Lower lobe of right lung (tissue), 2 donors: Measurements from ENCODE around the gene OTP. TPM values are rescaled to one million over a fixed set of nuclear protein-coding genes. Genes with fewer than 3 reads are reported as not detected.

Experiments
- ATAC-seq, 2 donors: fragments of 200-7000 bp; cut with Tn5 transposase; one replicate each; pipeline ENCODE4 v1.9.1; 2020 to 2022; ENCODE audit warnings: mild to moderate bottlenecking in 2 of 2, moderate library complexity in 2 of 2
- DNase-seq: peaks from one replicate; pipeline ENCODE4 v3.0.0-alpha.2; 2020
- H3K27ac ChIP-seq: fragments of 200-600 bp; one replicate; pipeline ENCODE4 v1.8.0; 2022
- H3K27me3 ChIP-seq: fragments of 200-600 bp; one replicate; pipeline ENCODE4 v1.8.0; 2022; ENCODE audit warnings: low read depth
- H3K36me3 ChIP-seq: fragments of 200-600 bp; one replicate; pipeline ENCODE4 v1.8.0; 2022; ENCODE audit warnings: mild to moderate bottlenecking
- H3K4me1 ChIP-seq: fragments of 200-600 bp; one replicate; pipeline ENCODE4 v1.8.0; 2022
- H3K4me3 ChIP-seq: fragments of 200-600 bp; one replicate; pipeline ENCODE4 v1.8.0; 2022; ENCODE audit warnings: mild to moderate bottlenecking
- H3K9me3 ChIP-seq: fragments of 200-600 bp; one replicate; pipeline ENCODE4 v1.8.0; 2022
- intact Hi-C: fragments of 100-400 bp; cut with DNase I; formaldehyde crosslinking; loops from one replicate; pipeline ENCODE4 v1.11.0; 2022
- long read RNA-seq: library from polyadenylated mRNA; unstranded; transcript quantifications from one replicate; pipeline ENCODE4 v2.0.0, GENCODE V29; 2021
- total RNA-seq: library from RNA; stranded (reverse); fragmentation: NEBNext Ultra II Directional; extraction: Animal tissue kit (Norgen Biotek cat#: 25700); gene quantifications from one replicate; pipeline ENCODE4 v1.2.1, GENCODE V29; 2021
- TF ChIP-seq, protein P1 (sequence below): fragments of 200-600 bp; IDR thresholded peaks from one replicate; pipeline ENCODE4 v1.8.0; 2022; ENCODE audit warnings: antibody characterized with exemption, mild to moderate bottlenecking
- donor health status: DM: no; HTN: yes; CAD: no; lungs with severe emphysema.

OTP gene
- not detected for total RNA-seq
- long read RNA-seq: 0 reads

- DNase-seq (no peak), ATAC-seq (no peak)
- H3K4me1 ChIP-seq: peaks cover 15% of the 10 kb centered on the region
- TF ChIP-seq, protein P1, sequence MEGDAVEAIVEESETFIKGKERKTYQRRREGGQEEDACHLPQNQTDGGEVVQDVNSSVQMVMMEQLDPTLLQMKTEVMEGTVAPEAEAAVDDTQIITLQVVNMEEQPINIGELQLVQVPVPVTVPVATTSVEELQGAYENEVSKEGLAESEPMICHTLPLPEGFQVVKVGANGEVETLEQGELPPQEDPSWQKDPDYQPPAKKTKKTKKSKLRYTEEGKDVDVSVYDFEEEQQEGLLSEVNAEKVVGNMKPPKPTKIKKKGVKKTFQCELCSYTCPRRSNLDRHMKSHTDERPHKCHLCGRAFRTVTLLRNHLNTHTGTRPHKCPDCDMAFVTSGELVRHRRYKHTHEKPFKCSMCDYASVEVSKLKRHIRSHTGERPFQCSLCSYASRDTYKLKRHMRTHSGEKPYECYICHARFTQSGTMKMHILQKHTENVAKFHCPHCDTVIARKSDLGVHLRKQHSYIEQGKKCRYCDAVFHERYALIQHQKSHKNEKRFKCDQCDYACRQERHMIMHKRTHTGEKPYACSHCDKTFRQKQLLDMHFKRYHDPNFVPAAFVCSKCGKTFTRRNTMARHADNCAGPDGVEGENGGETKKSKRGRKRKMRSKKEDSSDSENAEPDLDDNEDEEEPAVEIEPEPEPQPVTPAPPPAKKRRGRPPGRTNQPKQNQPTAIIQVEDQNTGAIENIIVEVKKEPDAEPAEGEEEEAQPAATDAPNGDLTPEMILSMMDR: no peak
- H3K27me3 ChIP-seq: peaks cover 100% of the 10 kb centered on the region
- no peak within 1 kb of the TSS for H3K27ac ChIP-seq
- intact Hi-C loops: no loop called here
- H3K36me3 ChIP-seq: no peaks in the 10 kb centered on the region
- H3K4me3 ChIP-seq: no peak within 1 kb of the TSS
- no peaks in the 10 kb centered on the region for H3K9me3 ChIP-seq
Observed at GRCh38 chr5:77637998-77638762, at the start of gene OTP. Gene OTP (minus strand): TSS chr5:77638713. CDS start chr5:77638549, 164 bp downstream.

DNA sequence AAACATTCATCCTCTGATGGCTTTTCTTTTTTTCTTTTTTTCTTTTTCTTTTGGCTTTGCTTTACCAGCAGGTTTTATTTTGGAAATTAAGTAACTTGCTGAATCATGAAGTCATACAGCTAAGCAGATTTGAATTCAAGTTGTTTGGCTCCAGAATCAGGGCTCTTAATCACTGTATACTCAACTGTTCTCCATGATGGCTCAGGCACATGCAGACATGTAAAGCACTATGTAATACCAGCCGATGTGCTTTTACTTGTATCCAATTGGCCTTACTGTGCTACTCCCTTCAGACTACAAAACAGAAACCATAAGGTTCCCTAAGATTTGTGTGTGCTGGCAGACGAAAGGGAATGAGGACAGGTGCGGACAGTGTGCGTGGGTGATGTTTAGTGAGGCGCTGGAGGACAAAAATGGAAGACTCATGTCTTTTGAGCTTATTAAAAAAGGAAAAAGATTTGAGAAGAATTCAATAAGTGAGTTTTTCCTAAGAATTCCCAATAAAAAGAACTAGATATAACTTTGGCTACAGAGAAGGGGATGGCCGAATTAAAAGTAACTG lies 44.7 kb upstream of the OTP start:
- Histone ChIP-seq H3K27me3 (no peaks in the 10 kb centered on the region), H3K36me3 (no peaks in the 10 kb centered on the region), H3K27ac (no peak overlapping the region), H3K9me3 (no peaks in the 10 kb centered on the region), H3K4me3 (no peak overlapping the region), H3K4me1 (no peaks in the 10 kb centered on the region)
- TF ChIP-seq, protein P1: no peak
- DNase-seq (no peak), ATAC-seq (no peak)
- intact Hi-C loops: no loop called here

- intact Hi-C loops: no loop called here
- Histone ChIP-seq H3K36me3 (no peaks in the 10 kb centered on the region), H3K27ac (no peak overlapping the region), H3K9me3 (peaks cover 4% of the 10 kb centered on the region), H3K4me3 (no peak overlapping the region), H3K27me3 (peaks cover 15% of the 10 kb centered on the region), H3K4me1 (no peaks in the 10 kb centered on the region)
- DNase-seq (no peak), ATAC-seq (no peak)
- TF ChIP-seq, protein P1: no peak
Observed at GRCh38 chr5:77670526-77670925, 32.0 kb upstream of the OTP start.

- Histone ChIP-seq H3K9me3 (no peaks in the 10 kb centered on the region), H3K36me3 (no peaks in the 10 kb centered on the region), H3K4me3 (no peak overlapping the region), H3K4me1 (no peaks in the 10 kb centered on the region), H3K27ac (no peak overlapping the region), H3K27me3 (peaks cover 15% of the 10 kb centered on the region)
- intact Hi-C loops: no loop called here
- no peak for DNase-seq
- ATAC-seq: no peak
- TF ChIP-seq, protein P1: no peak
Observed at GRCh38 chr5:77669677-77670076, 31.2 kb upstream of the OTP start.

DNA sequence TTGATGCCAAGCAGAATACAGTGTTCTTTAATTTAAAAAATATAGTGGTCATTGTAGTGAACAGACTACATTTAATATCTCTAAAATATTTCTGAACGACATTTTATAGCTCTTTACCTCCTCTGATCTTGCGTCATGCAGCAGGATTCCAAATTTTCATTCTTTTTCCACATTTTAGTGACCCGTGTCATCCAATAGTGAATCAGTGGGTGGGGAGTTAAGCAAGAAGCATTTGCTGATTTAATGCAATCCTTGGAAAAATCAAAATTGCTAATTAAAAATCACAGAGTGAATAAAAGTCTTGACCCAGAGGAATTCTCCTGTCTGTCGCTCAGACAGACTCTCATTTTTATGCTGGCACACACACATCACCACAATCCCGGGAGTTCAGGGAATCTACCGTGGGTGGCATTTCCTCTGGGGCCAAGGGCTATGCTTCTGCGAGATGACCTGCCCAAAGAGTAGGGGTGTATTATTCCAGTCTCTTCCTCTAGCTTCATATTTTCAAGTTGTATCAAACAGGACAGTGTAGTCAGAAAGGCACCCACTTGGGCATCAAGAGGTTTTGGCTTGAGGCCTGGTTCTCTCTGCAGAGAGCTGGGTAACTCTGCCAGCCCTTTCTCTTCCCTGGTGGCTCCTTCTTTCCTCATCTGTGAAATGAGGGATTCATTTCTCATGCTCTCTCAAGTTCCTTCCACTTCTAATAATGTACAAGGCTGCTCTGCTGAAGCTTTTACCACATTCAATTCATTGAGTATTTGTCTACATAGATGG lies 24.8 kb upstream of the OTP start:
- no peaks in the 10 kb centered on the region for H3K36me3 ChIP-seq
- no peak overlapping the region for H3K4me3 ChIP-seq
- no peak for ATAC-seq
- H3K9me3 ChIP-seq: no peaks in the 10 kb centered on the region
- intact Hi-C loops: no loop called here
- TF ChIP-seq, protein P1: no peak
- H3K27ac ChIP-seq: no peak overlapping the region
- H3K27me3 ChIP-seq: peaks cover 14% of the 10 kb centered on the region
- DNase-seq: no peak
- no peaks in the 10 kb centered on the region for H3K4me1 ChIP-seq
